ENCODE measurements around the gene FMNL3.
A peak's percentile ranks its signal among the peaks of the same experiment; 100 is the strongest.

Gene FMNL3

GRCh38 chr12:49618576-49618975 is 88.6 kb downstream of the FMNL3 start (continued):
- no peak for TF ChIP-seq ZFP3 (CRISPR knock-in tag; IDR thresholded peaks at IDR 0.05)
- TF ChIP-seq ZFP30 (CRISPR knock-in tag; IDR thresholded peaks at IDR 0.05), result no peak
- TF ChIP-seq OSR1 (CRISPR knock-in tag; IDR thresholded peaks at IDR 0.05), result no peak
- no peak for TF ChIP-seq ZNF565 (CRISPR knock-in tag; conservative IDR thresholded peaks at IDR 0.05; ENCODE audit: low read depth)
- no peak for TF ChIP-seq TSHZ2 (CRISPR knock-in tag; IDR thresholded peaks at IDR 0.05)

- no peak; the same call in 2 of the 3 replicates for ATAC-seq
- no peak for TF ChIP-seq CSDC2 (CRISPR knock-in tag; IDR thresholded peaks at IDR 0.05)
- TF ChIP-seq GLIS3 (CRISPR knock-in tag; IDR thresholded peaks at IDR 0.05), result no peak
- TF ChIP-seq POU6F1 (CRISPR knock-in tag; IDR thresholded peaks at IDR 0.05; ENCODE audit: borderline replicate concordance, low read depth), result no peak
- no peak for TF ChIP-seq PPARA (CRISPR knock-in tag; IDR thresholded peaks at IDR 0.05; ENCODE audit: borderline replicate concordance)
- no peak for TF ChIP-seq ZC3H10 (CRISPR knock-in tag; IDR thresholded peaks at IDR 0.05)
- TF ChIP-seq ESRRG (CRISPR knock-in tag; IDR thresholded peaks at IDR 0.05), result no peak
- TF ChIP-seq ZFP30 (CRISPR knock-in tag; IDR thresholded peaks at IDR 0.05), result no peak
- TF ChIP-seq ISL1 (CRISPR knock-in tag; IDR thresholded peaks at IDR 0.05), result peak; percentile 30; the same call in 1 of the 2 replicates
- no peak for TF ChIP-seq SNAI2 (CRISPR knock-in tag; IDR thresholded peaks at IDR 0.05)
Measured at GRCh38 chr12:49616533-49617219, 90.5 kb downstream of the FMNL3 start.

- no peak for ATAC-seq
- no peak for TF ChIP-seq TOX (CRISPR knock-in tag; IDR thresholded peaks at IDR 0.05; ENCODE audit: borderline replicate concordance)
- no peak for TF ChIP-seq BACH2 (CRISPR knock-in tag; IDR thresholded peaks at IDR 0.05; ENCODE audit: borderline replicate concordance)
- no peak for TF ChIP-seq ZFP3 (CRISPR knock-in tag; IDR thresholded peaks at IDR 0.05)
- no peak for TF ChIP-seq ESRRG (CRISPR knock-in tag; IDR thresholded peaks at IDR 0.05)
- no peak for TF ChIP-seq ARNTL (CRISPR knock-in tag; IDR thresholded peaks at IDR 0.05; ENCODE audit: borderline replicate concordance, low read depth)
Measured at GRCh38 chr12:49615725-49616124, 91.5 kb downstream of the FMNL3 start.

- no peak for ATAC-seq
- no peak for TF ChIP-seq ZNF565 (CRISPR knock-in tag; conservative IDR thresholded peaks at IDR 0.05; ENCODE audit: low read depth)
- TF ChIP-seq CREB5 (CRISPR knock-in tag; IDR thresholded peaks at IDR 0.05; ENCODE audit: low read depth), result no peak
- no peak for TF ChIP-seq TCF4 (CRISPR knock-in tag; IDR thresholded peaks at IDR 0.05; ENCODE audit: borderline replicate concordance)
- no peak for TF ChIP-seq PATZ1 (CRISPR knock-in tag; IDR thresholded peaks at IDR 0.05; ENCODE audit: borderline replicate concordance)
- no peak for TF ChIP-seq GLIS3 (CRISPR knock-in tag; IDR thresholded peaks at IDR 0.05)
- no peak for TF ChIP-seq ZC3H10 (CRISPR knock-in tag; IDR thresholded peaks at IDR 0.05)
- TF ChIP-seq SNAI2 (CRISPR knock-in tag; IDR thresholded peaks at IDR 0.05), result no peak
- TF ChIP-seq TOX (CRISPR knock-in tag; IDR thresholded peaks at IDR 0.05; ENCODE audit: borderline replicate concordance), result no peak
- no peak for TF ChIP-seq ESRRG (CRISPR knock-in tag; IDR thresholded peaks at IDR 0.05)
- TF ChIP-seq PPARA (CRISPR knock-in tag; IDR thresholded peaks at IDR 0.05; ENCODE audit: borderline replicate concordance), result no peak
- TF ChIP-seq TSHZ2 (CRISPR knock-in tag; IDR thresholded peaks at IDR 0.05), result no peak
- no peak for TF ChIP-seq POU6F1 (CRISPR knock-in tag; IDR thresholded peaks at IDR 0.05; ENCODE audit: borderline replicate concordance, low read depth)
- no peak for TF ChIP-seq OSR1 (CRISPR knock-in tag; IDR thresholded peaks at IDR 0.05)
- TF ChIP-seq BACH2 (CRISPR knock-in tag; IDR thresholded peaks at IDR 0.05; ENCODE audit: borderline replicate concordance), result no peak
- no peak for TF ChIP-seq ZNF70 (CRISPR knock-in tag; IDR thresholded peaks at IDR 0.05)
- no peak for TF ChIP-seq RARB (CRISPR knock-in tag; IDR thresholded peaks at IDR 0.05)
- no peak for TF ChIP-seq ZFP3 (CRISPR knock-in tag; IDR thresholded peaks at IDR 0.05)
Measured at GRCh38 chr12:49612210-49612609, 95.0 kb downstream of the FMNL3 start.

All from SK-N-SH treated with all-trans-retinoic acid at 6 μM for 48 hours (cell line).